Transverse colon (tissue), 4 donors: ENCODE measurements around the gene KCNG4. TPM values are rescaled to one million over a fixed set of nuclear protein-coding genes. Genes with fewer than 3 reads are reported as not detected.

Source experiments
- DNase-seq: peaks from one replicate; pipeline ENCODE4 v3.0.0-alpha.2; 2019
- H3K27ac ChIP-seq, 4 donors: fragments of 200-600 bp; sonication (generic); 2 replicates each; pipeline ENCODE4 v1.5.1; 2016 to 2018; ENCODE audit warnings: inconsistent platforms in 4 of 4
- H3K27me3 ChIP-seq: fragments of 200-600 bp; sonication (generic); 2 replicates; pipeline ENCODE4 v1.5.1; 2017; ENCODE audit warnings: inconsistent platforms
- H3K36me3 ChIP-seq, 4 donors: fragments of 200-600 bp; sonication (generic); 2 replicates each; pipeline ENCODE4 v1.5.1; 2017 to 2019; ENCODE audit warnings: inconsistent platforms in 4 of 4
- H3K4me1 ChIP-seq, 4 donors: fragments of 200-600 bp; sonication (generic); 2 replicates each; pipeline ENCODE4 v1.5.1; 2017 to 2020; ENCODE audit warnings: inconsistent platforms in 4 of 4
- H3K4me3 ChIP-seq, 4 donors: fragments of 200-600 bp; sonication (generic); 1 replicate in 1 of 4; 2 replicates in 3 of 4; pipeline versions ENCODE4 v1.5.1 to v1.6.1; 2017 to 2019; ENCODE audit warnings: inconsistent platforms in 4 of 4
- H3K9me3 ChIP-seq, 2 donors: fragments of 200-600 bp; sonication (generic); 2 replicates each; pipeline ENCODE4 v1.5.1; 2017 to 2019; ENCODE audit warnings: inconsistent platforms in 2 of 2
- EP300 ChIP-seq: sonication (generic); formaldehyde crosslinking; IDR thresholded peaks from one replicate; pipeline ENCODE4 v1.6.1; 2017; ENCODE audit warnings: antibody characterized with exemption, low read depth
- POLR2A ChIP-seq: fragments of 450-650 bp; IDR thresholded peaks from one replicate; pipeline ENCODE4 v1.6.1; 2016; ENCODE audit warnings: antibody characterized with exemption, mild to moderate bottlenecking, moderate library complexity
- POLR2AphosphoS5 ChIP-seq, 3 donors: sonication (generic); formaldehyde crosslinking; IDR thresholded peaks; one replicate each; pipeline ENCODE4 v1.6.1; 2016; ENCODE audit warnings: antibody characterized with exemption in 3 of 3
- WGBS, 2 donors: methylation state at CpG; one replicate each; pipeline ENCODE4 v1.1.5; 2018; ENCODE audit warnings: low coverage in 1 of 2; 5-methylcytosine and 5-hydroxymethylcytosine counted together
- in situ Hi-C, 4 donors: fragments of 200-750 bp; cut with MboI; loops; one replicate each; pipeline versions ENCODE4 v1.15.0 to v1.15.1; 2017; ENCODE audit warnings: low sequenced_read_pairs in 3 of 4, low pct_ligation_motif_present in 1 of 4, low pct_unique_long_range_greater_than_20kb in 1 of 4
- intact Hi-C: fragments of 100-400 bp; cut with DNase I; formaldehyde crosslinking; loops from one replicate; pipeline ENCODE4 v1.15.1; 2023; ENCODE audit warnings: low total_unique reads
- total RNA-seq, 4 donors: library from RNA; depleted of rRNA; stranded (reverse); fragments of >200 nt; gene quantifications; one replicate each; pipeline ENCODE4 v1.1.0, GENCODE V29; 2016
- TF ChIP-seq, protein P1 (sequence below), 5 experiments: fragments of 200-600 bp in 3 of 5; fragments of 450-650 bp in 2 of 5; sonication (generic) in 3 of 5; IDR thresholded peaks; 1 replicate in 2 of 5; 2 replicates in 3 of 5; pipeline ENCODE4 v1.5.1; 2016 to 2017; ENCODE audit warnings: antibody characterized with exemption in 5 of 5, inconsistent platforms in 3 of 5, mild to moderate bottlenecking in 2 of 5, moderate library complexity in 1 of 5

The KCNG4 gene
- total RNA-seq, 4 donors from 2014 or later: not detected

DNA sequence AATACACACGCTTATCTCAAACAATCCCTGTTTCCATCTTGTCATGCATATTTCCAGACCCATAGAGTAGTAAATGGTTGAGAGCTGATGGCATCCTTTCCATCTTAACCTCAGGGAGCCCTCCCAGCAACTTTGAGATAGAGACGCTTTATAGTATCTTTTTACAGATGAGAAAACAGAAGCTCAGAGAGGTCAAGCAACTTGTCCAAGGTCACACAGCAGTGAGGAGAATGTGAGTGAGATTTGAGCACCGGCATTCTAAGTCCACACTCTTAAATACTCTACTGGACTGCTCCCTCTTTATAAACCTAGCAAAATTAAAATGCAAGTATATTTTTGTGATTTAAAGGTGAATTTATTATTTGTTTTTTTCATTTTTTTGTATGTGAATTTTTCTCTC is 19.9 kb upstream of the KCNG4 start:
- Histone ChIP-seq H3K4me1 (no peaks in the 10 kb centered on the region), H3K36me3 (no peaks in the 10 kb centered on the region), H3K4me3 (no peak overlapping the region), H3K27me3 (peaks cover 13% of the 10 kb centered on the region), H3K9me3 (no peaks in the 10 kb centered on the region), H3K27ac (no peak overlapping the region)
- TF ChIP-seq POLR2AphosphoS5 (IDR thresholded peaks at IDR 0.05) (no peak), POLR2A (no peak), EP300 (no peak)
- TF ChIP-seq, protein P1, sequence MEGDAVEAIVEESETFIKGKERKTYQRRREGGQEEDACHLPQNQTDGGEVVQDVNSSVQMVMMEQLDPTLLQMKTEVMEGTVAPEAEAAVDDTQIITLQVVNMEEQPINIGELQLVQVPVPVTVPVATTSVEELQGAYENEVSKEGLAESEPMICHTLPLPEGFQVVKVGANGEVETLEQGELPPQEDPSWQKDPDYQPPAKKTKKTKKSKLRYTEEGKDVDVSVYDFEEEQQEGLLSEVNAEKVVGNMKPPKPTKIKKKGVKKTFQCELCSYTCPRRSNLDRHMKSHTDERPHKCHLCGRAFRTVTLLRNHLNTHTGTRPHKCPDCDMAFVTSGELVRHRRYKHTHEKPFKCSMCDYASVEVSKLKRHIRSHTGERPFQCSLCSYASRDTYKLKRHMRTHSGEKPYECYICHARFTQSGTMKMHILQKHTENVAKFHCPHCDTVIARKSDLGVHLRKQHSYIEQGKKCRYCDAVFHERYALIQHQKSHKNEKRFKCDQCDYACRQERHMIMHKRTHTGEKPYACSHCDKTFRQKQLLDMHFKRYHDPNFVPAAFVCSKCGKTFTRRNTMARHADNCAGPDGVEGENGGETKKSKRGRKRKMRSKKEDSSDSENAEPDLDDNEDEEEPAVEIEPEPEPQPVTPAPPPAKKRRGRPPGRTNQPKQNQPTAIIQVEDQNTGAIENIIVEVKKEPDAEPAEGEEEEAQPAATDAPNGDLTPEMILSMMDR (IDR thresholded peaks at IDR 0.05): no peak
- intact Hi-C loops: no loop called here
- DNase-seq: no peak
- WGBS, 2 donors: 92 to 94% methylated on average over 3 of the region's 3 CpGs
- in situ Hi-C loops: no loop called here

DNA sequence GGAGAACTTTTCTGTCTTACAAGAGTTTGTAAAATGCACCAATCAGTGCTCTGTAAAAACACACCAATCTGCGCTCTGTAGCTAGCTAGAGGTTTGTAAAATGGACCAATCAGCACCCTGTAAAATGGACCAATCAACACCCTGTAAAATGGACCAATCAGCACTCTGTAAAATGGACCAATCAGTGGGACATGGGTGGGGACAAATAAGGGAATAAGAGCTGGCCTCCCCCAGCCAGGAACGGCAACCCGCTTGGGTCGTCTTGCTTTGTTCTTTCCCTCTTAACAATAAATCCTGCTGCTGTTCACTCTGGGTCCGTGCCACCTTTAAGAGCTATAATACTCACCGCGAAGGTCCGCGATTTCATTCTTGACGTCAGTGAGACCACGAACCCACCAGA is 18.5 kb upstream of the KCNG4 start:
- intact Hi-C loops: no loop called here
- in situ Hi-C loops: no loop called here
- TF ChIP-seq EP300 (no peak), POLR2A (no peak), POLR2AphosphoS5 (IDR thresholded peaks at IDR 0.05) (no peak)
- TF ChIP-seq, protein P1 (IDR thresholded peaks at IDR 0.05): no peak
- H3K4me3 ChIP-seq: no peak overlapping the region
- H3K27me3 ChIP-seq: peaks cover 13% of the 10 kb centered on the region
- H3K4me1 ChIP-seq: no peaks in the 10 kb centered on the region
- H3K27ac ChIP-seq: no peak overlapping the region
- 79 to 89% methylated on average over 5 to 11 of the region's 11 CpGs for WGBS, 2 donors
- H3K9me3 ChIP-seq: no peaks in the 10 kb centered on the region
- no peak for DNase-seq
- no peaks in the 10 kb centered on the region for H3K36me3 ChIP-seq

DNA sequence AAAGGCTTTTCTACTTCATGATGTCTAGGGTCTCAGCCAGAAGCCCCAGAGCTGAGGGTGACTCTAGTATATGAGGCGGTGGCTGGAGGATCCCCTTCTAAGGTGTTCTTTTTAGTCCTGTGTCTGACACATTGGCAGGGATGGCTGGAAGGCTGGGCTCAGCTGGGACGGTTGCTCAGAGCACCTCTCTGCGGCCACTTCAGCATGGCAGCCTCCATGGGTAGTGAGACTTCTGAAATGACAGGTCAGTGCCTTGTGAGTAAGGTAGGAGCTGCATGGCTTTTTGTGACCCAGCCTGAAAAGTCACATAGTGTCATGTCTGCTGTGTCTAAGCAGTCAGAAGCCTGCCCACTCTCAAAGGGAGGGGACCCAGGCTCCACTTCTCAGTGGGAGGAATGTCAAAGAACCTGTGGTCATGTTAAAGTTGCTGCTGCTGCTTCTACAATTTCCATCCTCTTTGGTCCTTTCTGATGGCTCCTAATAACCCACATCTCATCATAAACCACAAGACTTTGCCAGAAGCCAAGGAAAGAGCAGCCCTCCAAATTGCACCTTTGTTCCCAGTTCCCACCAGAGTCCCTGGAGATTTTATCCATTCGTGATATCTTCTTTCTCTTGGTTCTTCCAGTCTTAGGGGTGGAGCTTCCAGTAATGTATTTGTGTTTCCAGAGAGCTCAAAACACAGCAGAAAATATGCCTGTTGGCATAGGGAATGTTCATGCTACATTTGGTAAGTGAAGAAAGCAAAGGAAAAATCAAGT is 15.4 kb upstream of the KCNG4 start:
- no peaks in the 10 kb centered on the region for H3K36me3 ChIP-seq
- DNase-seq: no peak
- H3K27me3 ChIP-seq: peaks cover 13% of the 10 kb centered on the region
- no peak overlapping the region for H3K4me3 ChIP-seq
- no peaks in the 10 kb centered on the region for H3K4me1 ChIP-seq
- no peaks in the 10 kb centered on the region for H3K9me3 ChIP-seq
- H3K27ac ChIP-seq: no peak overlapping the region
- in situ Hi-C loops (no loop called here), intact Hi-C loops (no loop called here)
- 90 to 91% methylated on average over 1 to 4 of the region's 4 CpGs for WGBS, 2 donors
- TF ChIP-seq EP300 (no peak), POLR2AphosphoS5 (IDR thresholded peaks at IDR 0.05) (no peak), POLR2A (no peak)
- TF ChIP-seq, protein P1 (IDR thresholded peaks at IDR 0.05): no peak

DNA sequence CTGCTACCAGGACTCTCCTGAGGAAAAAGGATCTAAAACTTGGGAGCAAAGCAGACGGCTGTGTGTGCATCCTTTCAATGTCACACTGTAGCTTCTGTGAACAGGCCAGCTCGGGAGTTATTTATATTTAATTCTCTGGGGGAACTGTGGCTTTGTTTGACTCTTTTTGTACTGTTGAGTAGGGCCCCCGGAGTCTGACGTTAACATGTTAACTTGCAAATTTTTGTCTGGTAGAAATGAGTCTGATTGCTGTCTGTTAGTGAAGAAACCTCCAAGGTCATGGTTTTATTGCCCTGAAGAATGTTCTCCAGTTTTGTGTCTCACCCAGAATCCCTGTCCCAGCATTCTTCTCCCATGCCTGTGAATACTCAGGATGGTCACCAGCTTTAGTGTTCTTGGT is 14.2 kb upstream of the KCNG4 start:
- TF ChIP-seq EP300 (no peak), POLR2AphosphoS5 (IDR thresholded peaks at IDR 0.05) (no peak), POLR2A (no peak)
- TF ChIP-seq, protein P1 (IDR thresholded peaks at IDR 0.05): no peak
- Histone ChIP-seq H3K9me3 (no peaks in the 10 kb centered on the region), H3K4me1 (no peaks in the 10 kb centered on the region), H3K27me3 (peaks cover 13% of the 10 kb centered on the region), H3K36me3 (no peaks in the 10 kb centered on the region), H3K4me3 (no peak overlapping the region), H3K27ac (no peak overlapping the region)
- intact Hi-C loops (no loop called here), in situ Hi-C loops (no loop called here)
- 32 to 35% methylated on average over 3 to 4 of the region's 4 CpGs for WGBS, 2 donors
- DNase-seq: no peak
